ENCODE results near the gene HDAC4.

The HDAC4 gene

DNA sequence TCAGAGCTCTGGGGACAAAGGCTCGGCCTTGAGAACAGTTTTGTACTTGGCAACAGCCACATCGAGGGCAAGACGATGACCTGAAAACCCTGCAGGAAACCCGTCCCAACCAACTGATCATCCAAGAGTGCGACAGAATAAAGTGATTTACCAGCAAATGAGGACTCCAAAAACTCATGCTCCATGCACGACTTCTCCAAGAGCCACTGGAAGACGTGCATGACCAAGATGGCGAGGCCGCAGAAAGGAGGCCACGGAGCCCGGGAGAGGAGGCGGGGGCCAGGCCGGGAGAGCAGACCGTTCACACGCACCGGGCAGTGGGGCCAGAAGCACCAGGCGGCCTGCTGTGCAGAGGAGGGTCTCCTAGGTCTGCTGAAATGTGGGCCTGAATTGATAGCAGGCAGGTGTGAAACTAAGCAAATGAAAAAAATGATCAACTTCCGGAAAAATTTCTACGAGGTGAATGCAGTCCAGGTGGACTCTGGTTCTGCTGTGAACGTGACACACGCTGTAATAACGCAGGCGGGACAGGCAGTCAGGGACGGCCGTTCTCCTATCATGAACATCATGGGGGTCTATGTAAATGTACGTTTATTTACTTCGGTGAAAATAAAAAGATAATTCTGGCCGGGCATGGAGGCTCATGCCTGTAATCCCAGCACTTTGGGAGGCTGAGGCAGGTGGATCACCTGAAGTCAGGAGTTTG lies 252.2 kb downstream of the HDAC4 start:
- in situ Hi-C loops (cut with MboI; ENCODE audit: low sequenced_read_pairs), result no loop called here

DNA sequence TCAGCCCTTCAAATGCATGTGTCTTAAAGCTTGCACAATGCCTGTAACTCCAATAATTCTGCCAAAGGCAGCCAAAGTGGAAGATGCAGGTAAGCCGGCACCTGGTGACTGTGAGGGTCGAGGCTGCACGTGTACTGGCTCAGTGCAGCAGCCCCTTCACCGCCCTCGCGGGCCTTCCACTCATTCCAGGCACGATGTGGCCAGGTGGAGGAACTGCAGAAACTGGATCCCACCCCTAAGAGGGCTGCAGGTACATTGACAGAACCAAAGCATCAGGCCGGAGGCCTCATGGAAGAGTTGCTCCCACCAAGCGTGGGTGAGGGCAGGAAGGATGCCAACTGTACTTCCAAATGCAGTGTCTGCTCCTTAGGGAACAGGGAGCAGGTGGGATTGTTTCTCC lies 253.4 kb downstream of the HDAC4 start:
- in situ Hi-C loops (cut with MboI; ENCODE audit: low sequenced_read_pairs), result no loop called here

DNA sequence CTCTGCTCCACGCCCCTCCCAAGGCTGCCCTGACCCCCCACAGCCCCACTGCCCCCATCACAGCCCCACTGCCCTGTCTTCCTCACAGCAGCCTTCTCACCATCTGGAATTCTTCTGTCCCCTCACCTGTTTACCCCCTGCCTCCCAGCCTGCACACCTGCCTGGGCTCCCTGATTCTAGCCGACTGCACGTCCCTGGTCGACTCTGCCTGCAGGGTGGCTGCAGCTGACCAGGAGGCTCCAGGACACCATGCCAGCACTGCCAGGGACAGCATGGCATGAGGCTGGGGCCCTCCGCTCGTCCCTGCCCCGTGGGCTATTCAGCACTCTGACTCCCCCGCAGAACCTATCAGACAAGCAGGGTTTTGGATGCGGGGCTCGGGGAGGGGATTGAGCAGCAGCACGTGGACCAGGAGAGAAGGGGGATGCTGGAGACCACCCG lies 254.1 kb downstream of the HDAC4 start:
- in situ Hi-C loops (cut with MboI; ENCODE audit: low sequenced_read_pairs), result no loop called here

DNA sequence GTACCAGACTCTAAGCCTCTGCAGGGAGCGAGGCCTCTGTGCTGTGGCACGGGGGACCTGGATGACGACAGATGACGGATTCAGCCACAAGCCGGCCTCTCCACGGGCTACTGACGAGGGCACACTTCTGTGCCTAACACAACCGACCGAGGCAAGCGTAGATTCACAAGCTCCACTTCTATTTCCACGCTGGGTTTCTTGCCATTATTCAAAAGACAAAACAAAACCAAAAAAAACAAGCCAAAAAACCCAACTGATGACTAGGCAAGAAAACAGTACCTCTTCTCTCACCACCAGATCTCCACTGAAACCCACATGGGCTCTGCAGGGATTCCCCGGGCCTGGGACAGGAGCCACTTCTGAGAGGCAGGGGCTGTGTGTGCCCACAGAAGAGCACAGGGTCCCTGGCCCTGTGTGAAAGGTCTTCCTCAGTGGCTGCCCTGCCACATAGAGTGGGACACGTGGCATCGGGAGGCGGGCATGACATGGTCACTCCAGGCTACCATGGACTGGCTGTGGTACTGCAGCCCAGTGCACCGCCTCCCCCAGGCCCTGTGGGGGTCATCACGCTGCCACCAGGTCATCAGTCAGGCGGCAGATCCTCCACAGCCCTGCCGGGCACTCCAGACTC lies 254.7 kb downstream of the HDAC4 start:
- in situ Hi-C loops (cut with MboI; ENCODE audit: low sequenced_read_pairs), result no loop called here

DNA sequence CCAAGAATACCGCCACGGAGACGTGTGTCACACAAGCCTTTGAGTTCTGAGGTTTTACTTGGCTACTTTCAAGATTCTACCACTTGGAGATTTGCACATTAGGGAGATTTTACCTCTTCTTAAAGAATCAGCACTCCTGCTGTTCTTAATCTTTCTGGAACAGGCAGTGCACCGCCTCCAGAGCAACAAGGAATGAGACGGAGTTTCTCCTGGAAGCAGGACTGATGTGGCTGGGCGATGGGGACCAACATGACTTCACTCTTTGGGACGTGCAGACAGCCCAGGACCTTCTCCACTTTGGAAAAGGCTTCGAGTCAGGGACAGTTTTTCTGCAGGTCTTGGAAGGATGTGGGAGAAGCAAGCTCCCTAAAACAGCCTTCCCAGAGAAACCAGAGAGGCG lies 255.2 kb downstream of the HDAC4 start:
- in situ Hi-C loops (cut with MboI; ENCODE audit: low sequenced_read_pairs), result no loop called here

DNA sequence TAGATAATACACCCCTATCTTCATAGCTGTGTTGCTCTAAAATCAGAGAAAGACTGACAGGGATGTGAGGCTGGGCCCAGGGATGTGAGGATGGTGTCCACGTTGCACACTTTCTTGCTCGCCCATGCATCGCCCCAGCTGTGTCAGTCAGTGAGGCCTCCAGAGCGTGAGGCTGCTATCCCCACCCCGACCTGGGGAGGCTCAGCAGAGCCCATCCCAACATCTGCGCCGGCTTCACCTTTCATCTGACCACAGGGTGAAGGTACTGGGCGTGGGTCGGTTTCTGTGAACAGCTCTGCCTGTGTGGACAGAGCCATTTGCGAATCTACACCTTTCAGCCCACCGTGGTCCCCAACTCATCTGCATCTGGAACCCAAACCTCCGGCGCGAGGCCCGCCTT lies 255.7 kb downstream of the HDAC4 start:
- in situ Hi-C loops (cut with MboI; ENCODE audit: low sequenced_read_pairs), result no loop called here

DNA sequence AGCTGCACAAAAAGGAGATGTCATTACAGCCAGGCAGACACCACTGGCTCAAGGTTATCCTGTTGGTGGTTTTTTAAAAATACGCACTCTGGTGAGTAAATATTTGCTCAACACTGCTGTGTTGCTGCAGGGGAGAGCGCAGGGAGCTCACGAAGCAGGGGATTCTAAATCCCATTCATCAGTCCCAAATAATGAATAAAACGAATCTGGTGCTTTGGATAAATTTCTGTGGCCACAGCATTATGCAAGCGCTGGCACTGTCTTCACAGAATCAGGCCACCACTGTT lies 256.2 kb downstream of the HDAC4 start:
- in situ Hi-C loops (cut with MboI; ENCODE audit: low sequenced_read_pairs), result no loop called here

DNA sequence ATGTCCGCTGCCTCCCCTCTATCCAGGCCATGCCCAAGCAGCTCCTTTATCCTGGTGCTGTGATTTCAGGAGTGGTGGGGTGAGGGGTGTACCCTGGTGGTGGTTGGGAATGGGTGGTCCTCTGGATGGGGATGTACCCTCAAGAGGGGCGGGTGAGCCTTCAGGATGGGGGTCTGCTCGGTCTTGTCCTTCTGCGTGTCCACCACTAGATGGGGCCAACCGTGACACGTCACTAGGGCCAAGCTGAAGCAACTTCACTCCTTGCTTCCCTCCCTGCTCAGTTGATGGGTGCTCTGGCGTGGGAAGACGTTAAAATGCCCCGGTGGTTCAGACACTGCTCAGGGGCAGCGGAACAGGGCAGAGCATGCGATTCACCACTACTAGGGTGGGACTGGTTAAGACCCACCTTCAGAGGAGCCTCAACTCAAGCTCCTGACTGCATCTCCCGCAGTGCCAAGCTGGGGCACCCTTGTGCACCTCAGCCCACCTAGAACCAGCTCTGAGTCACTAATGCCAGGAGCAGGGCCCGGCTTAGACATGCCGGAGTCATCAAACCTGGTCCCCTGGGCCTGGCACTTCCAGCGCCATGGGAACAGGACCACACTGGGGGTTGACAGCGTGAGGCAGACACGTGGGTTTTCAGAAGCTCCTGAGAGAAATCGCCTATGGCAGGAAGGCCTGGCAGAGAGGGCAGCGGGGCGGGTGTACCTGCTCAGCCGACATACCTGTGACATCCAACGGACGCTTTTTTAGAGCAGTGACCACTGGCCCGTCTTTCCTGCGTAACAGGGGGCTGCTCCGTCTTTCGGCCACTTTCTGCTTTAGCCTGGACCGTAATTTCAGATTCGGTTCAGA lies 256.7 kb downstream of the HDAC4 start:
- in situ Hi-C loops (cut with MboI; ENCODE audit: low sequenced_read_pairs), result no loop called here

DNA sequence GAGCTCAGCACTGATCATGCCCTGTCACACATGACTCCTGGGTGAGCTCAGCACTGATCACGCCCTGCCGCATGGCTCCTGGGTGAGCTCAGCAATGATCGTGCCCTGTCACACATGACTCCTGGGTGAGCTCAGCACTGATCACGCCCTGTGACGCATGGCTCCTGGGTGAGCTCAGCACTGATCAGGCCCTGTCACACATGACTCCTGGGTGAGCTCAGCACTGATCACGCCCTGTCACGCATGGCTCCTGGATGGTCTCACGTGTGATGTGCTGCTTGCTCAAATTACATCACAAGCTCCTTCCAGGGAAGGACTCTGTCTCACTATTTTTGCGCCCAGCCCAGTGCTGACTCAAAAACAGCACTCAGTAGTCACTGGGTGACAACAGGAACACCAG lies 258.0 kb downstream of the HDAC4 start:
- in situ Hi-C loops (cut with MboI; ENCODE audit: low sequenced_read_pairs), result no loop called here

DNA sequence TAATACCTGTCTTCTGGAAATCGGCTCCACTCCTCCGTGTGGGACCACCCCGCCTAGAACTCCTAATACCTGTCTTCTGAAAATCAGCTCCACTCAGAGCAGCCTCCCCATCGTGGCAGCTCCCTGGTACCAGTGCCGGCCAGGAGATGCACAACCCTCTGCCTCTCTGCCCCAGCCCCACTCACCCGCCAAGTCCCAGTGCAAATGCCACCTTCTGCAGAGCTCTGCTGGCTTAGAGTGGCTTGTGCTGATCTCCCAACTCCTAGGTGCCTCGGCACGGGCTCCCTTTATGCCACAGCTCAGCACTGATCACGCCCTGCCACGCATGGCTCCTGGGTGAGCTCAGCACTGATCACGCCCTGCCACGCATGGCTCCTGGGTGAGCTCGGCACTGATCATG lies 258.5 kb downstream of the HDAC4 start:
- in situ Hi-C loops (cut with MboI; ENCODE audit: low sequenced_read_pairs), result no loop called here

DNA sequence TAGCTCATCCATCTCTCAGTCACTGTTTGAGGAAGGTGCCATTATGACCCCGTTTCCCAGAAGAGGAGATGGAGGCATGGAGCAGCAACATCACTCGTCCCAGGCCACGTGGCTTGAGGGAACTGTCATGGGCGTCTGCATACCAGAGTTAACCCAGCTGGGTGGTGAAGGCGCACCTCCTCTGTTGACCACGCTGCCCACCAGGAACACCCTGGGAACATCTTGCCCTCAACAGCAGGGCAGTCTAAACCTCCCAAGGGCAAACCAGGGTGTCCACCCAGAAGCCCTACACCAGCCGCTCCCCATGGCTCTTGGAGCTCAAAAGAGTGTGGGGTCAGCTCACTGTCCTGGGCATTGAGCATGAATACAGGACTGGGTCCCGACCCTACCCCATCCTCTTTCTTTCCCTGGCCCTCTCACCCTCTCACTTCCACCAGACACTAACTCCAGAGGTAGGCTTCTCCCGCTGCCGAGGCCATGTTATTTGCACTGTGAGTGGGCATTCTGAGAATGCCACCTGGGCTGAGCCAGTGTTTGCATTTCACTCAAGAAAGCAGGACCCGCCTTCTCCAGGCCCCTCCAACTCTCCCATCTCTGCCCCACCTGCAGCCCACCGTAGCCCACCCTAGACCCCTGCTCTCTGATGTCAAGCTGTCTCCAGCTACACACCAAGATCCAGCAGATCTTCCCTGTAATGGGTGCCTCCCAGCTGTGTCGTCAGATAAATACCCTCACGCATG lies 259.6 kb downstream of the HDAC4 start:
- in situ Hi-C loops (cut with MboI; ENCODE audit: low sequenced_read_pairs), result no loop called here

DNA sequence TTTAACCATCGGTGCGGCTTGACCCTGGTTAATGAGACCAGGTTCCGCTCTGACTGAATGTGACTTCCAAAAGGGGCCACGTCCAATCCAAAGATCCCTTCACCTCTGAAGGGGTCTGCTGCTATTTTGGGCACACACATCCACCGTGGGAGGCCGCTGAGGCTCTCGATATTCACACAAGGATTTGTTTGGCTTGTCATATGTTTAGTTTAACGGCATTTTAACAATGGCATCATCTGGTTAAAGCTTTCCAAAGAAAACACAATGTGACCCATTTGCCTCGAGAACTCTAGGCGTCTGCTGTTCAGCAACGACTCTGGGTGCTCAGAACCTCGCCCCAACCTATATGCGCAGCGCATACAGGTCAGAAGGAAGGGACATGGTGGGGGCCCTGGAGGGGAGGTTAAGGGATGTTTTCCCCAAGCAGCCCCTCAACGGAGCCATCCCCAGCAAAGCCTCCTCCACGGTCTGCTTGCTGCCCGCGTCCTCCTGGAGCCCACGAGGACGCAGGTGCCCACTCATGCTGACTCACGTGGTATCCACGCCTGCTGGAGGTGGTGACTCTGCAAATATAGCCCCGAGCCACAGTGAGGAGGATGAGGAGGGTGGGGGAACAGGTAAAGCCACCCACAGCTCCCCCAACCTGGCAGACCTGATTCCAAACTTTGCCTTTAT lies 260.3 kb downstream of the HDAC4 start:
- in situ Hi-C loops (cut with MboI; ENCODE audit: low sequenced_read_pairs), result no loop called here

DNA sequence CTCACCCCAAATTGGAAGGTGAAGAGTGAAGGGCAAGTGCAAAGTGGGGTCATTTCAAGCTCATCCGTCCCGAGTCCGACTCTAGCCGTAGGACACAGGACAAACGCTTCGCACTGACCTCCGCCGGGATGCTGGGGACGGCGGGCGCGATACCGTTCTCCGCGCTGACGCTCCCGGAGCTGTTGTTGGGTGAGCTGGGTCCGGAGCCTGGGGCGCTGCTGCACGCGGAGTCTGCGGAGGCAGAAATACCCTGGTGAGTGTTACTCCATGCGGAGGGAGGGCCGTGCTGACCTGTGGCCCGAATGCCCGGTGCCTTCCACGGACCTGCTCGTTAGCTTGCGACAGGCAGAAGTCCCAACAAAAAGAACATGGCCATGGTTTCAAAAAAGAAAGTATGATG lies 261.3 kb downstream of the HDAC4 start:
- in situ Hi-C loops (cut with MboI; ENCODE audit: low sequenced_read_pairs), result no loop called here

DNA sequence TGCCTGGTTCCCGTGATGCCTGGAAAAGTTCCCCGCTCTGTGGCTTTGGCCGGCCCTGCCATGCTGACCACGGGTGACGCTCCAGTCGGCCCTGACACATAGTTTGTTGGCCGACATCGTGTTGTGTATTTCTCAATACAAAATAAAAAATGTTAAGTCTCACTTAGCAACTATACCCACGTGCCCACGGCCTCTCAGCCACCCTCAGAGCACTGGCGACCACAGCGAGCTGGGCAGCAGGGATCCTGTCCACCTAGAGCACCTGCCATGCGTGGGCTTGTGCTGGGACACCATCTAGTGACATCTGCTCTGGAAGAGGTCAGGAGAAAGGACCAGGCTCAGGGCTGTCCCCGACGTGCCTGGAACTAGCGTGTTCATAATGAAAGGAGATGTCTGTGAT lies 261.7 kb downstream of the HDAC4 start:
- in situ Hi-C loops (cut with MboI; ENCODE audit: low sequenced_read_pairs), result no loop called here

DNA sequence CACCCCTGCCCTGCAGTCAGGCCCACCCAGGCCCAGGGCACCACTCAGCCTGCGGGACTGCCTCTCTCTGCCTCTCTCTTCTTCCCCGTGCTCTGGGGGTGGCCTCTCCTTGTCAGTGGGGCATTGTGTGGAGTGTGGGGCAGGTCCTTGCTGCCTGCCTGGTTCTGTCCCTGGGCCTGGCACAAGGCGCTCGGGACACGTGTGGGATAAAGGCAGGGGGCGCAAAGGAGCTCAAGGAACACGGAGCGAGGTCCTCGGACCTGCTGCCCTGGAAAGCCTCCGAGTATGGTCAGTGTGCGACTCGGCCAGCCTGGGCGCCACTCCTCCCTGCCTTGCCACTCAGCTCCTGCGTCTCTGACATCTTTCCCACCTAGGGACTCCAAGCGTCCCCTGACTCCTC lies 262.2 kb downstream of the HDAC4 start:
- in situ Hi-C loops (cut with MboI; ENCODE audit: low sequenced_read_pairs), result no loop called here

DNA sequence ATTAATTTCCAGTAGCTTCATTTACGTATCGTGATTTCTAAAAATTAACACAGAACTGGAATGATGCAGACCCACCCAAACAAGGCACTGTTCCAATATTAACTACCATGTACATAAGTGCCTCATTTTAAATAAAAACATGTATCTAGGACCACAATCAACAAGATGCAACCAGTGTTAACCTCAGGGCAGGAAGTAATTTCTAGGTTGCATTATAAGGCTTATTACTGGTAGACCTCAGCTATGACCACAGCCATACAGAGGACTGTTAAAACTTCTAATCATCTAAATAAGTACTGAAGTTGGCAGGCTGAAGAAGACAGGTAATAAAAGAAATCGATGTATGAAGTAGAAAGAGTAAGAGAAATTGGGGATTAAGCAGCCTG lies 262.9 kb downstream of the HDAC4 start:
- in situ Hi-C loops (cut with MboI; ENCODE audit: low sequenced_read_pairs), result no loop called here

DNA sequence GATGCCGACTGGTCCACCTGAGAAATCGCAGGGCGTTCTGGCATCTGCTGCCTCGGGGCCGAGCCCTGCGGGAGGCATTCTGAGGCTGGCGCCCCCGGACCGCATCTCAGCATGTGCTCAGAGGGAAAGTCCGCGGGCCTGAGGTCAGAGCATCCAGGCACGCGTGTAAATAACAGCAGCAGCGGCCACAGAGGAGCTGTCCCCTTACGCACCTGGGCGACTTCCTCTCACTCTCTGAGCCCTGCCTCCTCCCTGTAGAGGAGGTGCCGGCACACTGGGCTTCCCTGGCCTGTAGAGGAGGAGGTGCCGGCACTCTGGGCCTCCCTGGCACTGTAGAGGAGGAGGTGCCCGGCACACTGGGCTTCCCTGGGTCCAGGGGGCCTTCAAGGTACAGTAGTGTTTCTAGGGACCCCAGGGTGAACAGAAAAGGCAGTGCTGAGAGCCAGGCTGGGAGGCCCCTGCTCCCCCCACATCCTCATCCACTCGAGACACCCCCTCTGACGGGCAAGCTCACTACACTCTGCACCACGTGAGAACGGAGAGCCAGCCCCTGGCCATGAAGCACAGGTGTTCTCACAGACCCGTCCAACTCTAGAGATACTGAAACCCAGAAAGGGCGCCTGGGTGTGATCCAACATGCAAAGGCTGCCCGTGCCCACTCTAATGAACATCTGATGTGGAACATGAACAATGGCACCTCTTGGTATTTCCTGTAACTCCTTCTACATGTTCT lies 263.5 kb downstream of the HDAC4 start:
- in situ Hi-C loops (cut with MboI; ENCODE audit: low sequenced_read_pairs), result no loop called here

DNA sequence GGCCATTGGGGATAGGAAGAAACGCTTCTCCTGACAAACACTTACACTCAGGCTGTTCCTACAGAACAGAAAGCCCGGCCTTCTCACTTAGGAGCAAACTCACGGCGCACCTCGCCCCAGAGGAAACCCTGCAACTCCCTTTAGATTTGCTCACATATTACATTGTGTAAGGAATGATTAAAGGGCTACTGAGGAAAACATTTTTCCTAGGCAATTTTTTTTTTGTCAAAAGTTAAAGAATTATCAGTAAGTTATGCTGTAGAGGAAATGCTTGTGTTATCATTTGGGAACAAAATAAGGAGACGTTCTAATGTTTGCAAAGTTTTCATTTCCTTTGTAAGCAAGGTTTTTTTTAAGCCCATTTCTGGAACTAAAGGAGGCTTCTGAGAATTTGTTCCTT lies 264.1 kb downstream of the HDAC4 start:
- in situ Hi-C loops (cut with MboI; ENCODE audit: low sequenced_read_pairs), result no loop called here

DNA sequence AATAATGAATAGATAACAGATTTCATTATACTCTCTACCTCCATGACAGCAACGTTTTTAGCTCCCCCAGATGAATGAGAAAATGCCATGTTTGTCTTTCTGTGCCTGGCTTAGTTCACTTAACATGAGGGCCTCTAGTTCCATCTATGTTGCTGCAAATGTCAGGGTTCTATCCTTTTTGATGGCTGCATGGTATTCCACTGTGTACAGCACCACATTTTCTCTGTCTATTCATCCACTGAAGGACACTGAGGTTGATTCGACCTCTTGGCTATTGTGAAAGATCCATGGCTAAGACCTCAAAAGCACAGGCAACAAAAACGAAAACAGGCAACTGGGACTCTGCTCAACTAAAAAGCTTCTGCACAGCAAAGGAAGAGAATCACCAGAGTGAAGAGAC lies 264.6 kb downstream of the HDAC4 start:
- in situ Hi-C loops (cut with MboI; ENCODE audit: low sequenced_read_pairs), result no loop called here

DNA sequence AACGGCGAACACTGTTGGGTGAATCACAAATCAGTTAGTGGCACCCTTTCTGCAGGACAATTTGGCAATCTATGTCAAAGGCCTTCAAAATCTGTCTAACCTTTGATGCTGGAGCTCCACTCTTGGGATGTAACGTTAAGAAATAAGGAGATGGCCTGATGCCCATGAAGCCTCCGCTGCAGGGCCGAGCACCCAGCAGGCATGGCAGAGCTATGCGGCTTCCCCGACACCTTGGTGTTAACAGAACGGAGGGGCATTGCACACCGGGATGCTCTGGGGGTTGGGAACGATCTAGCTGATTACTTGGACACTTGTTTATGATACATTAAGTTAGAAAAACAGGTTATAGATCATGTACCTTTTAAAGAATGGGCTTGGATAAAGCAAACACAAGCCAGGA lies 265.3 kb downstream of the HDAC4 start:
- in situ Hi-C loops (cut with MboI; ENCODE audit: low sequenced_read_pairs), result no loop called here

Measured in HL-60/S4 treated with phorbol 12-myristate 13-acetate at 8.2 ng/mL for 4 days and 3 days (cell line).